Measurements from ENCODE around the gene MEF2A.

Gene MEF2A

DNA sequence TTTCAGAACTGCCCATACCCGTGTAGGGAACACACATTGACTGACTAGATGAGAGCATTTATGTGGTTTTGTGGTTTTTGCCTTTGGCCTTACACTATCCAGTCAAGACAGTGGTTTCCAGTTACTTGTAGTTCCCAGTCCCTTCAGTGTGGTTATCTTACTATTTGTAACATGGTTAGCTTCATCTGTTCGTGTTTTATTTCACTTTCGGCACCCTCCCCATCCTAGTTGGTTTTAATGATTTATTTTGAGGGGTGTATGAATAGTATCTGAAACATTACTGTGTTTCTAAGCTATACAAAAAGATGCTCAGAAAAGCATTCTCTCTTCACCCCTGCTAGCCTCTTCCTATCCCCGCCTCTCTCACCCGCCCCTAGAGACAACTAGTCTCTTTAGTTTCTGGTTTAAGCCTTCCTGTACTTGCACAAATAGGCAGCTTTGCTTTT lies 153.3 kb downstream of the MEF2A start:
- H3K4me3 ChIP-seq (ENCODE audit: low read depth, low read length): no peak overlapping the region
- no peaks in the 10 kb centered on the region for H3K9me3 ChIP-seq (ENCODE audit: control insufficient read depth, low read length)
- H3K36me3 ChIP-seq (ENCODE audit: control insufficient read depth, insufficient read depth, low read length): no peaks in the 10 kb centered on the region
- no peaks in the 10 kb centered on the region for H3K79me2 ChIP-seq
- TF ChIP-seq, protein P1, sequence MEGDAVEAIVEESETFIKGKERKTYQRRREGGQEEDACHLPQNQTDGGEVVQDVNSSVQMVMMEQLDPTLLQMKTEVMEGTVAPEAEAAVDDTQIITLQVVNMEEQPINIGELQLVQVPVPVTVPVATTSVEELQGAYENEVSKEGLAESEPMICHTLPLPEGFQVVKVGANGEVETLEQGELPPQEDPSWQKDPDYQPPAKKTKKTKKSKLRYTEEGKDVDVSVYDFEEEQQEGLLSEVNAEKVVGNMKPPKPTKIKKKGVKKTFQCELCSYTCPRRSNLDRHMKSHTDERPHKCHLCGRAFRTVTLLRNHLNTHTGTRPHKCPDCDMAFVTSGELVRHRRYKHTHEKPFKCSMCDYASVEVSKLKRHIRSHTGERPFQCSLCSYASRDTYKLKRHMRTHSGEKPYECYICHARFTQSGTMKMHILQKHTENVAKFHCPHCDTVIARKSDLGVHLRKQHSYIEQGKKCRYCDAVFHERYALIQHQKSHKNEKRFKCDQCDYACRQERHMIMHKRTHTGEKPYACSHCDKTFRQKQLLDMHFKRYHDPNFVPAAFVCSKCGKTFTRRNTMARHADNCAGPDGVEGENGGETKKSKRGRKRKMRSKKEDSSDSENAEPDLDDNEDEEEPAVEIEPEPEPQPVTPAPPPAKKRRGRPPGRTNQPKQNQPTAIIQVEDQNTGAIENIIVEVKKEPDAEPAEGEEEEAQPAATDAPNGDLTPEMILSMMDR (IDR thresholded peaks at IDR 0.05): no peak
- H3K27me3 ChIP-seq (ENCODE audit: control insufficient read depth, insufficient read depth, low read length): no peaks in the 10 kb centered on the region
- no peak overlapping the region for H3K9ac ChIP-seq
- no peak overlapping the region for H3K27ac ChIP-seq
- H2AFZ ChIP-seq: no peak overlapping the region
- no peak overlapping the region for H3K4me2 ChIP-seq (ENCODE audit: low read length)
- peaks cover 3% of the 10 kb centered on the region for H3K4me1 ChIP-seq

DNA sequence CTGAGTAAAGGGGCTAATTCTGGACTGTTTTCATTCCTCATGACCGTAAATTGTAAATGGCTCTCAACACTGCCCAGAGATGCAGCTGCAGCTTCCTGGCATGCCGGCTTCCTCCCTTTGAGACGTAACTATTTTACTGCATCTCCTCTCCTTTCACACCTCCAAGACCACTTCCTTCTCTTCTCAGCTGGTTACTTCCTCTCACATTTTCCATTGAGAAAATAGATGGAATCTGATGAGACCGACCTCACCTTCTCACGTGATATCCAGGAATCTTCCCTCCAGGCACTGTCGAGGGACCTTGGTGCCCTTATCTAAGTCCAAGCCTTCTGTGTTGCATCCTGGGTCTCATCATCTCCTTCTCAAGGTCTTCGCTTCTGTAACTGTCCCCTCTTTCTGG lies 154.7 kb downstream of the MEF2A start:
- TF ChIP-seq, protein P1 (IDR thresholded peaks at IDR 0.05): no peak
- H3K4me1 ChIP-seq: peaks cover 3% of the 10 kb centered on the region

GRCh38 chr15:99721104-99721778 lies 155.5 kb downstream of the MEF2A start:
- Histone ChIP-seq H2AFZ (no peak overlapping the region), H3K79me2 (no peaks in the 10 kb centered on the region), H3K27me3 (ENCODE audit: control insufficient read depth, insufficient read depth, low read length) (no peaks in the 10 kb centered on the region), H3K4me3 (ENCODE audit: low read depth, low read length) (no peak overlapping the region), H3K27ac (no peak overlapping the region), H3K9ac (no peak overlapping the region), H3K9me3 (ENCODE audit: control insufficient read depth, low read length) (no peaks in the 10 kb centered on the region), H3K4me2 (ENCODE audit: low read length) (no peak overlapping the region), H3K4me1 (peaks cover 3% of the 10 kb centered on the region), H3K36me3 (ENCODE audit: control insufficient read depth, insufficient read depth, low read length) (no peaks in the 10 kb centered on the region)
- TF ChIP-seq, protein P1 (IDR thresholded peaks at IDR 0.05): no peak

More for the DNA sequence above, 154.7 kb downstream of the MEF2A start:
- Histone ChIP-seq H3K9me3 (ENCODE audit: control insufficient read depth, low read length) (no peaks in the 10 kb centered on the region), H3K79me2 (no peaks in the 10 kb centered on the region), H2AFZ (no peak overlapping the region), H3K4me2 (ENCODE audit: low read length) (no peak overlapping the region), H3K27ac (no peak overlapping the region), H3K9ac (no peak overlapping the region), H3K27me3 (ENCODE audit: control insufficient read depth, insufficient read depth, low read length) (no peaks in the 10 kb centered on the region), H3K4me3 (ENCODE audit: low read depth, low read length) (no peak overlapping the region), H3K36me3 (ENCODE audit: control insufficient read depth, insufficient read depth, low read length) (no peaks in the 10 kb centered on the region)

- no peaks in the 10 kb centered on the region for H3K9me3 ChIP-seq (ENCODE audit: control insufficient read depth, low read length)
- H3K36me3 ChIP-seq (ENCODE audit: control insufficient read depth, insufficient read depth, low read length): no peaks in the 10 kb centered on the region
- no peak overlapping the region for H2AFZ ChIP-seq
- no peak overlapping the region for H3K9ac ChIP-seq
- TF ChIP-seq, protein P1 (IDR thresholded peaks at IDR 0.05): no peak
- H3K4me3 ChIP-seq (ENCODE audit: low read depth, low read length): no peak overlapping the region
- H3K4me1 ChIP-seq: peaks cover 3% of the 10 kb centered on the region
- H3K27me3 ChIP-seq (ENCODE audit: control insufficient read depth, insufficient read depth, low read length): no peaks in the 10 kb centered on the region
- no peak overlapping the region for H3K27ac ChIP-seq
- no peak overlapping the region for H3K4me2 ChIP-seq (ENCODE audit: low read length)
- H3K79me2 ChIP-seq: no peaks in the 10 kb centered on the region
Measured at GRCh38 chr15:99721896-99722295, 156.1 kb downstream of the MEF2A start.

DNA sequence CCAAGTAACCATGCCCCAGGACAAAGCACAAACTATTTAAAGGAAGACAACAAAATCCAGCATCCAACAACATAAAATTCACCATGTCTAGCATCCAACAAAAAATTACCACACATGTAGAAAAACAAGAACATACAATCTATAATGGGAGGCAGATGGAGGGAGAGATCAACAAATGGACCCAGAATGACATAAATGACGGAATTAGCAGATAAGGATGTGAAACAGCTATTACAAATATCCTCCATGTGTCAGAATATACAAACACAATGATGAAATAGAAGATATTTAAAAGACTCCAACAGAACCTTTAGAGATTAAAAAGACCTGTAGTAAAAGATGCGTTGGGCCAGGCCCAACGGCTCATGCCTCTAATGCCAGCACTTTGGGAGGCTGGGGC lies 156.6 kb downstream of the MEF2A start:
- Histone ChIP-seq H3K79me2 (no peaks in the 10 kb centered on the region), H3K27me3 (ENCODE audit: control insufficient read depth, insufficient read depth, low read length) (no peaks in the 10 kb centered on the region), H3K4me3 (ENCODE audit: low read depth, low read length) (no peak overlapping the region), H2AFZ (no peak overlapping the region), H3K27ac (no peak overlapping the region), H3K9ac (no peak overlapping the region), H3K9me3 (ENCODE audit: control insufficient read depth, low read length) (no peaks in the 10 kb centered on the region), H3K4me2 (ENCODE audit: low read length) (no peak overlapping the region), H3K36me3 (ENCODE audit: control insufficient read depth, insufficient read depth, low read length) (no peaks in the 10 kb centered on the region), H3K4me1 (peaks cover 3% of the 10 kb centered on the region)
- TF ChIP-seq, protein P1 (IDR thresholded peaks at IDR 0.05): no peak

Data from parathyroid adenoma (tissue), 2 donors.